IMR-90 (cell line): Measurements from ENCODE around the gene ACKR2. TPM values are rescaled to one million over a fixed set of nuclear protein-coding genes. Genes with fewer than 3 reads are reported as not detected.

Experiments
- ATAC-seq: fragments of 200-7000 bp; cut with Tn5 transposase; 2 replicates; pipeline ENCODE4 v1.9.1; 2020; ENCODE audit warnings: low read depth, mild to moderate bottlenecking, moderate library complexity
- BruUV-seq: library from RNA; stranded (reverse); fragments of 400-500 nt; replicated peaks from 2 replicates; lab custom pipeline; 2021; lab: Mats Ljungman, UMichigan
- CTCF ChIA-PET: fragments of 300-600 bp; formaldehyde crosslinking; extraction: SDS; loops from one replicate; lab custom pipeline; 2021; ENCODE audit warnings: antibody characterized with exemption; lab: Yijun Ruan, JAX
- POLR2A ChIA-PET: fragments of 300-600 bp; sonication (Branson Sonifier 250); formaldehyde crosslinking; loops from one replicate; lab custom pipeline; 2022; ENCODE audit warnings: antibody characterized with exemption; ENCODE audit not compliant: unreplicated experiment; lab: Charles Lee
- DNase-seq: peaks from one replicate; pipeline ENCODE4 v3.0.0; 2013
- H2AFZ ChIP-seq: replicated peaks from 2 replicates; pipeline ENCODE3; 2013; ENCODE audit warnings: low read length, mild to moderate bottlenecking; ENCODE audit not compliant: poor library complexity
- H2AK5ac ChIP-seq: 2 replicates; pipeline ENCODE4 v1.6.1; 2013; ENCODE audit warnings: low read depth, low read length, inconsistent platforms
- H2AK9ac ChIP-seq: replicated peaks from 2 replicates; pipeline ENCODE3; 2013; ENCODE audit warnings: mild to moderate bottlenecking, low read depth, low read length, moderate library complexity; ENCODE audit not compliant: poor library complexity
- H2BK120ac ChIP-seq: 2 replicates; pipeline ENCODE4 v1.6.1; 2013; ENCODE audit warnings: low read depth, low read length, inconsistent platforms
- H2BK15ac ChIP-seq: 3 replicates; pipeline ENCODE4 v1.6.1; 2013; ENCODE audit warnings: low read depth, low read length, inconsistent platforms
- H2BK20ac ChIP-seq: 2 replicates; pipeline ENCODE4 v1.6.1; 2013; ENCODE audit warnings: low read depth, mild to moderate bottlenecking, inconsistent platforms, low read length, moderate library complexity
- H2BK5ac ChIP-seq: 2 replicates; pipeline ENCODE4 v1.6.1; 2013; ENCODE audit warnings: mild to moderate bottlenecking, low read depth, low read length, inconsistent platforms; ENCODE audit not compliant: poor library complexity, severe bottlenecking
- H3K14ac ChIP-seq: replicated peaks from 2 replicates; pipeline ENCODE4 v1.6.1; 2013; ENCODE audit warnings: low read depth, low read length, inconsistent platforms
- H3K18ac ChIP-seq: 2 replicates; pipeline ENCODE4 v1.6.1; 2013; ENCODE audit warnings: low read depth, low read length, control low read depth
- H3K23ac ChIP-seq: 2 replicates; pipeline ENCODE4 v1.6.1; 2013; ENCODE audit warnings: low read depth, low read length, inconsistent platforms
- H3K27ac ChIP-seq: 2 replicates; pipeline ENCODE4 v1.5.1; 2013; ENCODE audit warnings: mild to moderate bottlenecking, control low read depth, low read length; ENCODE audit not compliant: insufficient read depth
- H3K27me3 ChIP-seq: 2 replicates; pipeline ENCODE4 v1.6.1; 2013; ENCODE audit warnings: low read length; ENCODE audit not compliant: control insufficient read depth, insufficient read depth
- H3K36me3 ChIP-seq: 2 replicates; pipeline ENCODE4 v1.6.1; 2013; ENCODE audit warnings: low read length, mixed read lengths; ENCODE audit not compliant: control insufficient read depth, insufficient read depth
- H3K4ac ChIP-seq: 2 replicates; pipeline ENCODE4 v1.6.1; 2013; ENCODE audit warnings: low read depth, low read length, inconsistent platforms
- H3K4me1 ChIP-seq: 2 replicates; pipeline ENCODE4 v1.6.1; 2013; ENCODE audit warnings: low read length, mixed read lengths; ENCODE audit not compliant: control insufficient read depth, insufficient read depth
- H3K4me2 ChIP-seq: 2 replicates; pipeline ENCODE4 v1.6.1; 2013; ENCODE audit warnings: low read depth, mild to moderate bottlenecking, control low read depth, low read length, moderate library complexity
- H3K4me3 ChIP-seq: 2 replicates; pipeline ENCODE4 v1.5.1; 2013; ENCODE audit warnings: low read depth, mild to moderate bottlenecking, control low read depth, low read length, moderate library complexity; ENCODE audit not compliant: insufficient read depth
- H3K56ac ChIP-seq: 2 replicates; pipeline ENCODE4 v1.6.1; 2013; ENCODE audit warnings: low read length, inconsistent platforms; ENCODE audit not compliant: insufficient read depth; ENCODE audit errors: extremely low read depth
- H3K79me1 ChIP-seq, 2 experiments: 2 replicates each; pipeline ENCODE4 v1.6.1; 2013; ENCODE audit warnings: low read length in 2 of 2, inconsistent platforms in 1 of 2, low read depth in 1 of 2
- H3K9ac ChIP-seq: 2 replicates; pipeline ENCODE4 v1.6.1; 2013; ENCODE audit warnings: low read depth, low read length, control low read depth
- H3K9me1 ChIP-seq: 2 replicates; pipeline ENCODE4 v1.6.1; 2013; ENCODE audit warnings: low read length, inconsistent platforms; ENCODE audit not compliant: insufficient read depth
- H3K9me3 ChIP-seq: 2 replicates; pipeline ENCODE4 v1.6.1; 2013; ENCODE audit warnings: low read length; ENCODE audit not compliant: control insufficient read depth, insufficient read depth
- H4K20me1 ChIP-seq: 2 replicates; pipeline ENCODE4 v1.6.1; 2013; ENCODE audit warnings: low read length, inconsistent platforms; ENCODE audit not compliant: insufficient read depth
- H4K5ac ChIP-seq: 2 replicates; pipeline ENCODE4 v1.6.1; 2013; ENCODE audit warnings: mild to moderate bottlenecking, low read depth, low read length, control low read depth
- H4K8ac ChIP-seq, 2 experiments: 2 replicates each; pipeline ENCODE4 v1.6.1; 2013; ENCODE audit warnings: low read depth in 2 of 2, low read length in 2 of 2, control low read depth in 1 of 2, inconsistent platforms in 1 of 2
- H4K91ac ChIP-seq: 2 replicates; pipeline ENCODE4 v1.6.1; 2013; ENCODE audit warnings: low read depth, low read length, inconsistent platforms; ENCODE audit not compliant: insufficient read depth
- CEBPB ChIP-seq: IDR thresholded peaks from 2 replicates; pipeline ENCODE4 v1.6.1; 2012; ENCODE audit warnings: low read depth, low read length, improper control_type of control experiment
- MAFK ChIP-seq: IDR thresholded peaks from 2 replicates; pipeline ENCODE4 v1.6.1; 2012; ENCODE audit warnings: low read depth, low read length, improper control_type of control experiment
- MAZ ChIP-seq: IDR thresholded peaks from 2 replicates; pipeline ENCODE4 v1.6.1; 2012; ENCODE audit warnings: low read depth, mild to moderate bottlenecking, low read length, improper control_type of control experiment, moderate library complexity, borderline replicate concordance
- MXI1 ChIP-seq: IDR thresholded peaks from 2 replicates; pipeline ENCODE4 v1.6.1; 2012; ENCODE audit warnings: low read depth, mild to moderate bottlenecking, low read length, moderate library complexity, borderline replicate concordance
- RAD21 ChIP-seq: IDR thresholded peaks from 2 replicates; pipeline ENCODE4 v1.6.1; 2012; ENCODE audit warnings: low read length, improper control_type of control experiment
- RCOR1 ChIP-seq: IDR thresholded peaks from 2 replicates; pipeline ENCODE4 v1.6.1; 2012; ENCODE audit warnings: mild to moderate bottlenecking, low read length, improper control_type of control experiment; ENCODE audit not compliant: insufficient replicate concordance
- RFX5 ChIP-seq: IDR thresholded peaks from 2 replicates; pipeline ENCODE4 v1.8.0; 2012; ENCODE audit warnings: low read depth, mild to moderate bottlenecking, low read length, moderate library complexity
- USF2 ChIP-seq: fragments of 150-350 bp; IDR thresholded peaks from 2 replicates; pipeline ENCODE4 v1.6.1; 2017; ENCODE audit warnings: mild to moderate bottlenecking, antibody characterized with exemption, low read length, low read depth
- WGBS, 2 experiments: methylation state at CpG; one replicate each; pipeline versions ENCODE4 v1.1.5 to v1.1.7; 2013; ENCODE audit warnings: missing lambda C conversion rate in 2 of 2; ENCODE audit not compliant: insufficient read length in 1 of 2; ENCODE audit errors: extremely low coverage in 2 of 2; 5-methylcytosine and 5-hydroxymethylcytosine counted together
- dilution Hi-C: fragments of 300-500 bp; cut with HindIII; formaldehyde crosslinking; loops from one replicate; pipeline ENCODE4 v1.14.3; 2018; ENCODE audit warnings: low sequenced_read_pairs; ENCODE audit not compliant: unreplicated experiment
- in situ Hi-C: fragments of 300-500 bp; cut with MboI; formaldehyde crosslinking; loops from 3 replicates; pipeline ENCODE4 v1.14.3; 2019; ENCODE audit warnings: low sequenced_read_pairs, inconsistent platforms, mixed read lengths
- intact Hi-C: fragments of 100-400 bp; cut with micrococcal nuclease; formaldehyde crosslinking; loops from 2 replicates; pipeline ENCODE4 v1.10.0; 2022
- polyA plus RNA-seq, 3 experiments: library from polyadenylated mRNA; depleted of rRNA; stranded (reverse); fragments of >200 nt; gene quantifications; 2 replicates each; pipeline ENCODE4 v1.2.3, GENCODE V29; 2012; ENCODE audit warnings: low replicate concordance in 1 of 3
- total RNA-seq: library from RNA; depleted of rRNA; stranded (reverse); fragments of >200 nt; gene quantifications from 2 replicates; pipeline ENCODE4 v1.2.3, GENCODE V29; 2012

The ACKR2 gene
- total and polyA plus RNA-seq, 2 of the 4 experiments (the other 2 are of a cell fraction), result 0.10 TPM; not detected in 1

DNA sequence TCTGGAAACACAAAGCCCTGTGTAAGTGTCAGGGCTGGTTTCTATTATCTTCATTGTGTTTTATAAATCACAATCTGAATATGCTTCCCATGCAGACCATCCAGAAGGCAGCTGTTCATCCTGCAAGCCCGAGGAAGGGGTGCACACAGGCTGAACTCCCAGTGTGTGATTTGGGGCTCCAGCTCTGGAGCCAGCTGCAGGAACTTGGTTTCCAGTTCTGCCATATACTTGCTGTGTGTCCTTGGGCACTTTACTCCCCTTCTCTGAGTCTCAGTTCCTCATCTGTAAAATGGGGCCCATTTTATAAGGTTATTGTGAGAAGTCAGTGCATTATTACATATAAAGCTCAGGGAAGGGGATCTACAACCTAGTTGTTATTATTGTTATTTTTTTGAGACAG lies 43.8 kb downstream of the ACKR2 start:
- no peak for ATAC-seq
- POLR2A ChIA-PET, result no interaction called here
- Histone ChIP-seq H3K4ac (no peak overlapping the region), H2BK120ac (no peak overlapping the region), H4K8ac (no peak overlapping the region), H3K79me1 (no peaks in the 10 kb centered on the region), H2BK5ac (no peak overlapping the region), H2BK20ac (no peak overlapping the region), H3K4me2 (no peak overlapping the region), H2AK9ac (no peak overlapping the region), H3K4me3 (no peak overlapping the region), H3K23ac (no peak overlapping the region), H3K27me3 (peaks cover 44% of the 10 kb centered on the region), H3K9me1 (no peaks in the 10 kb centered on the region), H3K27ac (no peak overlapping the region), H2BK15ac (no peak overlapping the region), H3K14ac (no peak overlapping the region), H4K5ac (no peak overlapping the region), H3K36me3 (no peaks in the 10 kb centered on the region), H3K18ac (no peak overlapping the region), H2AFZ (no peak overlapping the region), H2AK5ac (no peak overlapping the region), H4K91ac (no peak overlapping the region), H3K4me1 (no peaks in the 10 kb centered on the region), H3K9ac (no peak overlapping the region), H4K20me1 (no peaks in the 10 kb centered on the region), H3K56ac (no peak overlapping the region), H3K9me3 (no peaks in the 10 kb centered on the region)
- no peak for TF ChIP-seq USF2
- TF ChIP-seq MAZ, result no peak
- TF ChIP-seq RAD21, result no peak
- TF ChIP-seq CEBPB, result no peak
- TF ChIP-seq RCOR1, result no peak
- no peak for TF ChIP-seq MAFK
- TF ChIP-seq RFX5, result no peak
- no peak for TF ChIP-seq MXI1
- CTCF ChIA-PET, result no interaction called here
- dilution Hi-C loops, result no loop called here
- no TSS peak for BruUV-seq
- no peak for DNase-seq
- intact Hi-C loops, result no loop called here
- in situ Hi-C loops, result no loop called here
- no CpG with 5 or more reads among the region's 1 CpG for WGBS, 2 experiments
